Stimulated activated CD4-positive, alpha-beta T cell treated with anti-CD3 and anti-CD28 coated beads, Interleukin-12 subunit alpha, Interleukin-12 subunit beta, amount 100 ng/mL, for 4 hours (primary cell): ENCODE data around the gene FLOT1.

Experiments
- DNase-seq: peaks from one replicate; pipeline ENCODE4 v3.0.0-alpha.2; 2020

Gene FLOT1

DNA sequence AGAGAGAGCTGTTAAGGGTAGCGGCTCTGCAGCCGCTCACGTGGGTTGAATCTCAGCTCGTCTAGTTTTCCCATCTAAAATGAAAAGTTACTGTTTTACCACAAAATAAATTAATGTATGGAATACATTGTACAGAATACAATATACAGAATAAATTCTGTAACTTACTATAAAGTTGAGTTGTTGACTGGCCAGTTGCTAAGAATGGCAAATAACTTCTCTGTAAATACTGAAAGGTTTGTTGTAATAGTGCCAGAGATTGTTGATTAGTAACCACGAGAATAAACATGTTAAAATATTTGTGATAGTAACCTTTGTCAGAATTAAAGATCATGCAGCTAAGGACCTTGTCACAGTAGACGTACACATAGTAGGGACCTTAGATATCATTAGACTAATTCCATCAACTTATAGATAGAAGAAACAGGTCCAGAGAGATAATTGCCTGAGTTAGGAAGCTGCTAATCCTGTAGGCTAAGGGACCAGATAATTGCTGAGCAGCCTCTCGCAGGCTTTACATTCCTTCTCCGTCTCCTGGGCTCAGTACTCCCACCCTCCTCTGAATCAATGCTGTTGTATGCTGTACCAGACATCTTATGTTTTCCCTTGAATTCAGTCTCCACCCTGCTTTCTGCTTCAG lies 51.2 kb downstream of the FLOT1 start:
- DNase-seq = no peak

DNA sequence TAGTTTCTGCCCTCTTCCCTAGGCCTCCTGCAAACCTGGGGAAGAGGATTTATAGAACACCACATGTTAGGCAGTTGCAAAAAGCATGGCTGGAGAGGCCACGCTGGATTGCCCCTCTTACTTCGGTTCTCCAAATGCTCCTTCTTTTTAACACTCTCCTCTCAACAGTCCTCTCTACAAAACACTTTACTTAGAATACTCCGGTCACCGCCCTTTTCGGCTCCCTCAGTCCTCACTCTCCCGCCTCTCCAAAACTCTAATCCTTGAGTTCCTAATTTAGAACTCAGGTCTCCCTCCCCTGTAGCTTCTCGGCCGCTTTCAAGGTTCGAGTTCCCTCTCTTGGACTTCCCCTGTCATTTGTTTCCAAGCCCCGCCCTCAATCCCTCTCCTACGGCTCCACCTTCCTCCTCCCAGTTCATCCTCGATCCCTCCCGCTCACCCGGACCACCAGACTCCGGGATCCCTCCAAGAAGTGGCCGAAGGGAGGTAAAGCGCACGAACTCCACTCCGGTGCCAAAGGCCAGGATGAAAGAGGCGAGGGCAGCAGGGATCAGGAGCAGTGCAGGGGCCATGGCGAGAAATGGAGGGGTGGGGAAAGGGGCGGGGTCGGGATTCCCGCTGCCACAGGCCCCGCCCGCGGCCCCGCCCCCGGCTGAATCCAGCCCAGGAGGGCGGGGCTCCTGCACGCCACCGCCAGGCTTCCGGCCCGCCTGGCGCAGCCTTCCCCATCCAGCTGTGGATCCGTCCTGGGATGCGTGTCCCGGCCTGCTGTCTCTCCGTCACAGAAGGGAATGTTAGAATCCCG lies 51.9 kb downstream of the FLOT1 start, which contains the start of gene NRM:
NRM (minus strand) TSS at position 582 of the 805 bp plus-strand sequence; CDS start at position 572, 10 bp downstream.
- DNase-seq = peak; percentile 81

DNA sequence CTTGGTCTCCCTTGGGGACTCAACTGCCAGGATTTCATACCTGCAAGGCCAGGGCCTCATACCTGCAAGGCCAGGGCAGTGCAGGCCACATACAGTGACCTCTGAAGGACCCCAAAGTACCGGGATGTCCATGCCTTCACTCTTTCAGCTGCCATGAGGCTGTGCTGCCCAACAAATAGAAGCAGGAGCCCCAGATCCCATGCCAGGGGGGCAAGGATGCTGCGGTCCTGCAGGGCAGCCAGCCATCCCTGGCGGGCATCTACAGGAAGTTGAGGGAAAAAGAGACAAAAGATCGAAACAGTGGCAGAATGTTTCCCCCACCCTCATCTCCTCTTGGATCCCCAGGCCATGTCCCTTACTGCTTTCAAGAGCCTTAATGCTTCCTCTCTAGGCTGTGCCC lies 52.5 kb downstream of the FLOT1 start:
- no peak for DNase-seq

- DNase-seq = no peak
These were observed 53.2 kb downstream of the FLOT1 start for GRCh38 chr6:30689022-30689865.

GRCh38 chr6:30688569-30688968 lies 53.9 kb downstream of the FLOT1 start:
- DNase-seq = no peak

DNA sequence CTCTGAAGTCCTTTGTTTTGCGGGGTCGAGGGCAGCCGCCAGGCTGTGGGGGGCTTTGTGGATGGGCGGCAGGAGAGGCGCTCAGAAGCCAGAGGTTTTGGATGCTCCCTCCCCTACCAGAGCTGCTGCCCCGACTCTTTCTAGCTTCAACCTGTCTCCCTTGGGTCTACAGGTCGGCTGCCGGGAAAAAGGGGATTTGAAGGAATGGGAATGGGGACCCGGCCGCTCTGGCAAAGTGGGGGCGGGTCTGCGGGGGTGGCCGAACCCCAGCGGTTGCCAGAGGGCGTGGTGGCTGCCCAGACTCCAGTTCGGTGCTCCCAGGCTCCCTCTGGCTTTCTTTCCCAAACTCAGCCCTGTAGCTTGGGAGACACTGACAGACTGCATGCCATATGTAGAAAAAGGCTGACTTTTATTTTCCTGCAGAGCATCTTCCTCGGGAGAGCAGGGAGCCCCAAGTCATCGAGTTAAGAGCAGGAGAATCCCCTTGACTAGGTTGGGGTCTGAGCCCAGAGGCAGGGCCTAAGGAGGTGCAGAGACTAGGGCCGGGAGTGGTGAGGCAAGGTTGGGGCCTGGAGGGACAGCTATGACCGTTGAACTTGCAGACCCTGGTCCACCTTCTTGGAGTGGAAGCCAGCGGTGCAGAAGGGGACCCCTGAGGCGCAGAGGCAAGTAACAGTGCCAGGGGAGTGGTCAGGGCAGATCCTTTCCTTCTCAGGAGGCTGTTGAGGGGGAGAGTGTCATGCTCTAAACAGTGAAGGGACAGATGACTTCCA lies 54.6 kb downstream of the FLOT1 start:
- no peak for DNase-seq

DNA sequence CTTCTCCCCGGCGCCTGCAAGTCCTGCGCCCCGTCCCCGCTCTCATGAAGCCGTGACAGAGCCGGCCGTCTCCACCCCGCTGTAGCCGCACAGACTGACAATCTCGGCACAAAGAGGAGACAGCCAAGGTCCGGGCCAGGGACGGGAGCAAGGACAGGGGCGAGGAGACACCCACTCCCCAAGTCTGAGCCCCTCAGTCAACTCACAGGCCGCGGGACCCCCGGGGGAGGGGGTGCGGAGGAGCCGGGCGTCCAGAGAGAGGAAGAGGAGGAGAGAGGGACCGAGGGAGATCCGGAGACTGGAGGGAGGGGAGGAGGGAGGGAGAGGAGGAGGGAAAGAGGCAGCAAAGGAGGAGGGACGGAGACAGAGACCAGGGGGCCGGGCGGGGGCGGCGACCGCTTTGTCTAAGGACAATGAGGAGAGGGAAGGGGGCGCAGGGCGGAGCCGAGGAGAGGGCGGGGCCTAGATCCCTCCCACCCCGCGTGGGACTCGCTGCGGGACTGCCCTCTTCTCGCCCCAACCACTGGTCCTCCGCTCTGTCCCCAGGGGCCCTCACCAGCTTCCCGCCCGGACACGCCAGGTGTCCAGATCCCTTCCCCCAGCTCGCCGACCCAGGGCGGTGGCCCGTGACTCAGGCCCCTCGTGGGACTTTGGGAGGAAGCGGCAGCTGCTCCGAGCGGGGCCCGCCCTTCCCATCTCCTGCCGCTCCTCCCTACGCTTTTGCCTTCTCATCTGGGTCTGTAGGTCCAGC lies 55.4 kb downstream of the FLOT1 start:
- peak; percentile 84 for DNase-seq

DNA sequence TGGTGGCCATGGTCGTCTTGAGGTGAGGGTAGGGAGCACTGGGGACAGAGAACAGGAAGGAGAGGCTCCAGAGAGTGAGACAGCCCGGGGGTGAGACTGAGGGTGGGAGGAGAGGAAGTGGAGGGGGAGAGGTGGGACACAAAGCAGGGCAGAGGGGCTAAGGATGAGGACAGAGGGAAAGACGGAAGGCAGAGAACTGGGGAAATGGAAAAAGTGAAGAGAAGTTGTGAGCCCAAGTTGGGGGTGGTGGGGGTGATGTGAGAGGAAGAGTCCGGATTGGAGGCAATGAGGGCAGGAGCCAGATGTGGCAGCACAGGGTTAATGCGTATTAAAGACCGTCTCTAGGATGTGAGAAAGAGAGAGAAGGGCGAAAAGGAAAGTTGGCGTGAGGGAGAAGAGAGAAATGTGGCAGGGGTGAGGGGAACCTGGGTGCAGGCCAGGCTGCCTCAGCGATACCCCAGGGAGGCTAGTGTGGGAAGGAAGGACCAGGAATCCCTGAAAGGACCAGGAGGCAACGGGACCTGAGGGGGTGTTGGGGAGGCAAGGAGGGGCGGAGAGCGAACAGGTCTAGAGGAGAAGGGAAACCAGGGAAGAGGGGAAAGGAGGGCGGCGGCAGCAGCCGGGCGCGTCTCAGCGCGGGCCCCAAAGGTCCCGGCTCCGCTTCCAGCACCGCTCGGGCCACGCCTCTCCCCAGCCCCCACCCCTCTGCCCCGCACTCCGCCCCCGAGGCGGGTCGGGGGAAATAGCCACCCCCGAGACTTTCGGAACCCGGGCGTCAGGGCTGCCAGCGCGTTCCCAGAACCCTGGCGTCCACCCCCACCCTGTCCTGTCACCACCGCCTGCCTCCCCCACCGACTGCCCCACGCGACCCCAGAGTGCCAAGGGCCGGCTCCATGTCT lies 56.2 kb downstream of the FLOT1 start, which contains the start of gene PPP1R18:
PPP1R18 (minus strand) TSS at position 637 of the 899 bp plus-strand sequence; CDS start at position 10, 627 bp downstream.
- peak; percentile 88 for DNase-seq

DNA sequence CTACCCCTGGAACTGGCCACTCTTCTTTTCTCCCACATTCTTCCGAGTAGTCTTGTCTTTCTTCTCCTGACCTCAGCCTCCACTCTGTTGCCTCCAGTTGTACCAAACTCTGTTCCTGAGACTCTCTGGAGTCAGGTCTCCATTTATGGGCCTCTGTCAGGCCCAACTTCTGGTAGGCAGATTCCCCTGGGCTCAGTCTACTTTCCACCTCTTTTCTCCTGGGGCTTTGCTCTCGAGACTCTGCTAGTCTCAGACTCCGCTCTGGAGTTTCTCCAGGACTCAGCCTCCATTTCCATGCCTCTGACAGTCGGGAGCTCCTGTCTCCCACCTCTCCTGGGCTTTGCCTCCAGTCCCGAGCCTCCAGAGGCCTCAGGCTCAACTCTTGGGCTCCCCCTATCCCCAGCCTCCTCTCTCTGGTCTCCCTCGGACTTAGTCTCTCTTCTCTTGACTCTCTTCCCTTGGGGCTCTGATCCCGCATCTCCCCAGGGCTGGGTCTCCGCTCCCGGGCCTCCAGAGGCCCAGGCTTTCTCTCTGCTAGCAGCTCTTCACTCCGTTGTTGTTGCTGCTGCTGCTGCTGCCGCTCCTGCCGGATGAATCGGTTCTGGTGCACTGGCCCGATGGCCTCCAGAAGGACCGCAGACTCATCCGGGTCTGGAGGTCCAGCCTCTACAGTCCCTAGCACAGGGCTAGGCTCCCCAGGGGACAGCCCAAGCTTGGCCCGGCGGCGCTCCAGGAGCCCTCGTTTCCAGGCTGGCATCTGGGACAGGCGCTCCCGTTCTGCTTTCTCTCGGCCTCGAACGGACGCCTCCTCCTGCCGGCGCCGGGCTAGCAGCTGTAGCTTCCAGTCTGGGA lies 57.1 kb downstream of the FLOT1 start:
- DNase-seq = no peak

DNA sequence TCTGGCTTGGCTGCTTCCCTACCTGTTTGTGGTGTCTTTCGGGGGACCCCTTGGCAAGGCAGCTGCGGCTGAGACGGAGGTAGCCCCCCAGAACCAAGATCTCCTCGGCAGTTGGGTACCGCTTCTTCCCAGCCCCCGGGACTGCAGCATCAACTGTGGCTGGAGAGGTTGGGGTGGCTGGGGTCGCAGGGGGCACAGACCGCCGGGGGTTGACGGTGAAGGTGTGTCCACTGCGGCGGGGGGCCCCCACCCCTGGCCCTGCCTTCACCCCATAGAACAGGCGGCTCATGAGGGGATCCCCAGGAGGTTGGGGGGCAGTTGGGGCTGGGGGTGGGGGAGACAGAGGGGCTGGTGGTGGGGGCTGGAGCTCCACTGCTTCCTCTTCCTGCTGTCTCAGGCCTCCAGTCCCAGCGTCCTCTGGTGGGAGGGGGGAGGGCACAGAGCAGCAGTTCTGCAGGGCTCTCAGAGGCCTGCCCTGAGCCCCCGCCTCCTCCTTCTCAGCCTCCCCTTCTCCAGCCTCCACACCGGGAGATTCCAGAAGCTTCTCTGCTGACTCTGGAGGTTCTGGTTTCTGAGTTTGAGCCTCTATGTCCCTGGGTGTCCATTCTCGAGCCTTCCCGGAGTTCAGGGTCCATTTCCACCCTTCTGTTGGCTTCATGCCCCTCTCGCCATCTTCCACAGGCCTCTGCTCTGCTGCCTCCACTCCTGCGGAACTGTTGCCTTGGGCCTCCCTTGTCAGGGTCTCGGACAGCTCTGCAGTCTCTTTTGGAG lies 57.9 kb downstream of the FLOT1 start:
- peak; percentile 64 for DNase-seq

- DNase-seq = no peak
These were observed 58.5 kb downstream of the FLOT1 start for GRCh38 chr6:30683980-30684338.

DNA sequence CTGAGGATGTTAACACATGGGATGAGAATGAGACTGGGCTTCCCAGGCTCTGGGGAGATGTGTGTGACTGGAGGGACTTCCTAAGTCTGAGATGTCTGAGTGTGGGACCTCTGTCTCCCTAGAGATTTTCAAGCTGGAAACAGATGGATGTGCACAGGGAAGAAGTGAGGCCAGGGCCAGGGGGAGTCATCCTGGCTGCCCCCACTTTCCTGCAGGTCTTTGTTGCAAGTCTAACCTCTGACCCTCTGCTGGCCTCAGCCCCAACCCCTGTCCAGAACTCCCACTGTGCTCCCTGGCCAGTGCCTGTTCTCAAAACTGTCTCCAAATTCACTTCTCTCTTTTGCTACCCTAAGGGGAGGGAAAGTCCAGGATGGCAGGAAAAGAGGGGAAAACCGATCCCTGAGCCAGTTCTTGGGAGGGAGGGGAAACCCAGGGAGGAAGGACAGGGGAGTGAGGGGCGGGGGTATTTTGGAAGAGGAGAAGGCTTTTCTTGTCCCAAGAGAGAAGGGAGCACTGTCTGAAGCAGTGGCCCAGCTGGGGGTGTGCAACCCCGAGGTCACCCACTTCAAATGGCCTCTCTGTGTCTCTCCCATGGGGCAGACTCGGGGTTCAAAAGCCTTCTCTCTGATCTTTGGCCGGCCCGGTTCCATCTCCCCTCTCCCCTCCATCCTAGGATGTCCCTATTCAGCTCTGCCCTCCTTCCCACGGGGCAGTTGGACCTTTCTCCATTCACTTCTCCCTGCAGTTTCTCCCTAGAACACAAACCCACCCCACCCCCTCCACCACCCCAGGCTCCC lies 59.1 kb downstream of the FLOT1 start:
- DNase-seq = no peak

DNA sequence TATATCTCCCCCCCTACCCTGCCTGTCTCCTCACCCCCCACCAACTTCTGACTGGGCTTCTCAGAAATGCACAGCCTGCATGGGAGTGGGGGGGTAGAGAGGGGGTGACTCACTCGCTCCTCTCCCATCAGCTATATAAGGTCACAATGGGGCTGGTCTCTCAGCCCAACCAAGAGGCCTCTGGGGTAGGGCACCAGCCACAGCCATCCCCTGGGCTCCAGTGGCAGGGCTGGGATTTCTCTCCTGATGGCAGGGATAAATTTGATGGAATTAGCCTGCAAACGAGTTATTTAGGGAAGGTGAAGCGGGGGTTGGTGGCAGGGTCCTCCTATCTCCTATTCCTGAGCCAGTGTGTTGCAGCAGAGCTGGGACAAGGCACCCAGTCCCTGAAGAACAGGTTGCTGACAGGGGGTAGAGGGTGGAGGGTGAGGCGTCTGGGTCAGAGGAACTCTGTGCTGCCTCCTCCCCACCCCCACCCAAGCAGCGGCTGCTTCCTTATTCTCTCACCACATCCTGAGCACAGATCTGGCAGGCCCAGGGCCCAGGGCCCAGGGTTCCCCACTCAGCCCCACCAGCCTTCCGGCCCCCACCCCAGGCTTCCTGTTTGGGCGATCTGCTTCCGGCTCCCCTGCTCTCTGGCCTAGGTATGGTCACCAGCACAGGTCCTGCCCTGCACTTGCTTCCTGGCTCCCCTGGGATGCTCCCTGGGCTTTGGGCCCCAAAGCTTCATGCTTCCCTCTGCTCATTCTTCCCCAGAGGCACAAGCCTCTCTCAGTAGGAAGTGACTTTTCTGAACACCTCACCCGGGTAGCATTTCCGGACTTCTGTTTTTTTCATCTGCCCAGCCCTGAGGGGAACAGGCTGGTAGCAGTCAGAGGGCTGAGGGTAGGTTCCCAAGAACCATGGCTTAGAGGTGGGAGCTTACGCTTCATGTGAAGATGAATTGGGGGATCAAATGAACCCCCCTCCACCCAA lies 60.1 kb downstream of the FLOT1 start:
- DNase-seq = peak; percentile 75

DNA sequence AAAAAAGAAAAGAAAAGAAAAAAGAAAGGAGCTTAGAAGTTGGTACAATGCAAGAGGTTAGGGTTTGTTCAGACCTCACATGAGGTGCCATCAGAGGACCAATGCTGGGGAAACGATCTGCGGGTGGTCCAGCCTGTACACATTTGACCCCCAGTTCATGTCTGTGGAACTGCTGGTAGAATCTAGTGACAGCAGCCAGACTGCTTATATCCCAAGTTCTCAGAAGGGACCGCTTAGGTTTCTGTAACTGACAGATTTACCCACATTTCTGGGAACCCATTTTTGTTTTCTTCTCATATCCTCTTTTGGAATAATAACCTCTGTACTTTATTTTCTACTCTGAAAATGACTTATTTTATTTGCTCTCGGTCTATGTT lies 60.7 kb downstream of the FLOT1 start:
- DNase-seq = no peak

GRCh38 chr6:30679765-30680535 lies 62.5 kb downstream of the FLOT1 start:
- no peak for DNase-seq
